PC-9 (cell line): Measurements from ENCODE around the gene GPR15LG. TPM values are rescaled to one million over a fixed set of nuclear protein-coding genes. Genes with fewer than 3 reads are reported as not detected.

ENCODE experiments used
- BruUV-seq: library from RNA; stranded (reverse); fragments of 400-500 nt; replicated peaks from 2 replicates; lab custom pipeline; 2021; lab: Mats Ljungman, UMichigan
- CTCF ChIA-PET: fragments of 300-600 bp; sonication (Branson Sonifier 250); formaldehyde crosslinking; loops from one replicate; lab custom pipeline; 2022; ENCODE audit warnings: antibody characterized with exemption; lab: Charles Lee
- POLR2A ChIA-PET: fragments of 300-600 bp; sonication (Branson Sonifier 250); formaldehyde crosslinking; loops from one replicate; lab custom pipeline; 2022; ENCODE audit warnings: antibody characterized with exemption; ENCODE audit not compliant: unreplicated experiment; lab: Charles Lee
- DNase-seq, 2 experiments: peaks; one replicate each; pipeline versions ENCODE4 v3.0.0 to v3.0.0-alpha.2; 2015 to 2022; ENCODE audit warnings: mixed read lengths in 1 of 2
- H2AFZ ChIP-seq: fragments of 200-600 bp; sonication (generic); 2 replicates; pipeline ENCODE4 v1.8.1; 2017; ENCODE audit warnings: antibody characterized with exemption
- H3F3A ChIP-seq: fragments of 200-600 bp; sonication (generic); 2 replicates; pipeline ENCODE4 v1.8.1; 2017; ENCODE audit warnings: antibody characterized with exemption, mild to moderate bottlenecking, low read depth; ENCODE audit not compliant: insufficient read depth
- H3K27ac ChIP-seq: fragments of 200-600 bp; sonication (generic); 2 replicates; pipeline ENCODE4 v1.6.1; 2016; ENCODE audit warnings: mixed run types
- H3K27me3 ChIP-seq: fragments of 200-600 bp; sonication (generic); 2 replicates; pipeline ENCODE4 v1.6.1; 2016; ENCODE audit warnings: low read depth, mixed run types; ENCODE audit not compliant: insufficient read depth
- H3K36me3 ChIP-seq: fragments of 200-600 bp; sonication (generic); 2 replicates; pipeline ENCODE4 v1.6.1; 2016; ENCODE audit warnings: low read depth, mixed run types
- H3K4me1 ChIP-seq: fragments of 200-600 bp; sonication (generic); replicated peaks from 2 replicates; pipeline ENCODE4 v1.6.1; 2016; ENCODE audit warnings: mixed run types; ENCODE audit not compliant: insufficient read depth
- H3K4me2 ChIP-seq: fragments of 200-600 bp; sonication (generic); 2 replicates; pipeline ENCODE4 v1.6.1; 2017; ENCODE audit warnings: mixed run types
- H3K4me3 ChIP-seq: fragments of 200-600 bp; sonication (generic); 2 replicates; pipeline ENCODE4 v1.6.1; 2016; ENCODE audit warnings: mixed run types
- H3K79me2 ChIP-seq: fragments of 200-600 bp; sonication (generic); 2 replicates; pipeline ENCODE4 v1.6.1; 2017; ENCODE audit warnings: low read depth, mixed run types
- H3K9me2 ChIP-seq: fragments of 200-600 bp; sonication (generic); 2 replicates; pipeline ENCODE4 v1.8.1; 2017; ENCODE audit warnings: mild to moderate bottlenecking; ENCODE audit not compliant: insufficient read depth
- H3K9me3 ChIP-seq: fragments of 200-600 bp; sonication (generic); 2 replicates; pipeline ENCODE4 v1.8.1; 2016; ENCODE audit warnings: low read depth; ENCODE audit not compliant: insufficient read depth
- H4K20me1 ChIP-seq: fragments of 200-600 bp; sonication (generic); 2 replicates; pipeline ENCODE4 v1.8.1; 2017; ENCODE audit not compliant: insufficient read depth
- EZH2 ChIP-seq: fragments of 200-600 bp; sonication (generic); IDR thresholded peaks from 2 replicates; pipeline ENCODE4 v1.8.0; 2017; ENCODE audit warnings: antibody characterized with exemption, low read depth
- intact Hi-C: fragments of 100-400 bp; cut with micrococcal nuclease; formaldehyde crosslinking; loops from one replicate; pipeline ENCODE4 v1.10.0; 2022; ENCODE audit not compliant: unreplicated experiment
- total RNA-seq: library from RNA; stranded (reverse); gene quantifications from 2 replicates; pipeline ENCODE4 v1.2.3, GENCODE V29; 2021
- TF ChIP-seq, protein P1 (sequence below): fragments of 200-600 bp; sonication (generic); conservative IDR thresholded peaks from 2 replicates; pipeline ENCODE4 v1.6.1; 2017; ENCODE audit warnings: mixed run types, antibody characterized with exemption, mild to moderate bottlenecking, moderate library complexity

Gene GPR15LG
- total RNA-seq, 1 experiment from 2014 or later, result not detected

DNA sequence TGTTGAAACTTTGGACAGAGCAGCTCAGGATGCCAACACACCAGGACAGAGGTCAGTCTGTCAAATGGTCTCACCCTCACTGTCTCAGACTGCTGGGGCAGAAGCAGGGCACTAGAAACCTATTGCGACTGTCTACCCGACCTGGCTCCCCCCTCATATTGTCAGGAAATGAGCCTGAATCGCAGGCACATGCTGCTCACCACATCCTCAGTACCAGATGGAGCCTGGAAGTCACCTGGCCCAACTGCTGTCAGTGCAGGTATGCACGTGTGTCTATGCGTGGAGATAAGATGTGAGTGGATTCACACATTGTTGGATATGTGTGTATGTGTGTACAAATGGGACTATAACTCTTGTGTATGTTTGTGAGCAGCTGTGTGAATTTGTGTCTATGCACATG, 17.5 kb downstream of the GPR15LG start:
- POLR2A ChIA-PET, result interaction anchor here (0.7 kb wide), 1 partner anchor 1365 kb away, joined by 6 read pairs; no protein-coding TSS in a partner anchor
- Histone ChIP-seq H3K27ac (no peak overlapping the region), H3K9me3 (no peaks in the 10 kb centered on the region), H3K79me2 (no peaks in the 10 kb centered on the region), H3K36me3 (no peaks in the 10 kb centered on the region), H3K9me2 (no peaks in the 10 kb centered on the region), H2AFZ (no peak overlapping the region), H3K4me2 (no peak overlapping the region), H3K27me3 (peaks cover 92% of the 10 kb centered on the region), H3F3A (no peaks in the 10 kb centered on the region), H4K20me1 (0 out of 2 replicates have a peak, but pooled peaks cover 3% of the 10 kb centered on the region), H3K4me1 (no peaks in the 10 kb centered on the region), H3K4me3 (no peak overlapping the region)
- DNase-seq, result no peak
- CTCF ChIA-PET, result no interaction called here
- intact Hi-C loops, result no loop called here
- no TSS peak for BruUV-seq
- TF ChIP-seq, protein P1, sequence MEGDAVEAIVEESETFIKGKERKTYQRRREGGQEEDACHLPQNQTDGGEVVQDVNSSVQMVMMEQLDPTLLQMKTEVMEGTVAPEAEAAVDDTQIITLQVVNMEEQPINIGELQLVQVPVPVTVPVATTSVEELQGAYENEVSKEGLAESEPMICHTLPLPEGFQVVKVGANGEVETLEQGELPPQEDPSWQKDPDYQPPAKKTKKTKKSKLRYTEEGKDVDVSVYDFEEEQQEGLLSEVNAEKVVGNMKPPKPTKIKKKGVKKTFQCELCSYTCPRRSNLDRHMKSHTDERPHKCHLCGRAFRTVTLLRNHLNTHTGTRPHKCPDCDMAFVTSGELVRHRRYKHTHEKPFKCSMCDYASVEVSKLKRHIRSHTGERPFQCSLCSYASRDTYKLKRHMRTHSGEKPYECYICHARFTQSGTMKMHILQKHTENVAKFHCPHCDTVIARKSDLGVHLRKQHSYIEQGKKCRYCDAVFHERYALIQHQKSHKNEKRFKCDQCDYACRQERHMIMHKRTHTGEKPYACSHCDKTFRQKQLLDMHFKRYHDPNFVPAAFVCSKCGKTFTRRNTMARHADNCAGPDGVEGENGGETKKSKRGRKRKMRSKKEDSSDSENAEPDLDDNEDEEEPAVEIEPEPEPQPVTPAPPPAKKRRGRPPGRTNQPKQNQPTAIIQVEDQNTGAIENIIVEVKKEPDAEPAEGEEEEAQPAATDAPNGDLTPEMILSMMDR, result no peak
- no peak for TF ChIP-seq EZH2

DNA sequence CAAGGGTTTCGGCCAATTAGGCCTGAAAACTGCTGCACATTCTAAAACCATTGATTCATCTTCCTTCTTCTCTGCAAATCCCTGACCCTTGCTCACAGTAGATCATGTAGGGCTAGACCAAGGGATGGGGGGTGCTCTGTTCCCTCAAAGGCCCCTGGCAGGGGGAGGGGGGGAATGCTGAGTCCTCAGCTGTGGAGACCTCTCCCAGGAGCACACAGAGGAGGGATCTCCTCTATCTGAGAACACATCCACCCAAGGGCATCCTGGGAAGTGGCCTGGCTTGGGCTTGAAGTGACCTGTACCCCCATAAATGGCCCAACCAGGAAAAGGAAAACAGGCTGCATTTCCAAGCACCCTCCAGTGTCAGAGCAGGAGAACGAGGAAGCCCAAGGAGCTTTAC, 19.7 kb downstream of the GPR15LG start:
- Histone ChIP-seq H3K9me3 (no peaks in the 10 kb centered on the region), H4K20me1 (0 out of 2 replicates have a peak, but pooled peaks cover 9% of the 10 kb centered on the region), H3K27ac (no peak overlapping the region), H3K4me1 (no peaks in the 10 kb centered on the region), H3K79me2 (no peaks in the 10 kb centered on the region), H3K27me3 (peaks cover 92% of the 10 kb centered on the region), H3F3A (no peaks in the 10 kb centered on the region), H3K9me2 (no peaks in the 10 kb centered on the region), H3K4me2 (no peak overlapping the region), H2AFZ (no peak overlapping the region), H3K4me3 (no peak overlapping the region), H3K36me3 (no peaks in the 10 kb centered on the region)
- intact Hi-C loops, result no loop called here
- DNase-seq, result no peak
- ChIA-PET CTCF (no interaction called here), POLR2A (no interaction called here)
- no TSS peak for BruUV-seq
- TF ChIP-seq, protein P1, result no peak
- no peak for TF ChIP-seq EZH2

DNA sequence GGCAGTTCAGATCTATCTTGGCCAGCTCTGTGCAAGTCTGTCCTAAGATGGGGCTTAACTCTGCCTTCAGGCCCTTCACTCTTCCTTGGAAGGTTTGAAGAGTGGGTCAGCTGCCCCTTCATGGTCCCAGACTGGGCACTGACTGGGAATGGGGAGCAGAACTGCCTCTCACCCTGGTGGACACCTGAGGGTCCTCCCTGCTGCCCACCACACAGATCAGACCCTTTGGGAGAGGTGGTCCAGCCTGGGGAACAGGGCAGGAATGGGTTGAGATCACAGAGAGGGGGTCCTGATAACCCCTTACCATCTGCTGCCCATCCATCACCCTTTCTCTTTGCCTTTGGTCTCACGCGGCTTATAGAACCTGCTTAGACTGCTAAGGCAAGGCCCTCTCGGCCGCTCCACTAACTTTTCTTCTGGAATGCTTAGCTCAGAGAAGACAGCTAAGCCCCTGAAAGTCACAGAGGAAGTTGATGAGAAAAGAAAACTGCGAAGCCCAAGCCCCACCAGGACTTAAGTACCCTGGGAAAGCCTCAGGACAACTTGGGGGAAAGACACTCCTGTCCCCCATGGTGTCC, 20.3 kb downstream of the GPR15LG start:
- Histone ChIP-seq H3K27ac (no peak overlapping the region), H3K4me1 (no peaks in the 10 kb centered on the region), H3K36me3 (no peaks in the 10 kb centered on the region), H2AFZ (no peak overlapping the region), H3K4me3 (no peak overlapping the region), H3K9me3 (no peaks in the 10 kb centered on the region), H3F3A (no peaks in the 10 kb centered on the region), H3K4me2 (no peak overlapping the region), H4K20me1 (0 out of 2 replicates have a peak, but pooled peaks cover 9% of the 10 kb centered on the region), H3K79me2 (no peaks in the 10 kb centered on the region), H3K9me2 (no peaks in the 10 kb centered on the region), H3K27me3 (peaks cover 92% of the 10 kb centered on the region)
- ChIA-PET POLR2A (no interaction called here), CTCF (no interaction called here)
- BruUV-seq, result no TSS peak
- TF ChIP-seq, protein P1, result no peak
- TF ChIP-seq EZH2, result no peak
- intact Hi-C loops, result no loop called here
- DNase-seq, result no peak
